GM19023 (cell line): ENCODE results near the gene SLC43A2.
"Not testable (repeated sequence)": the region's sequence is repeated elsewhere in the genome, so short reads cannot be mapped to it uniquely, and the experiment has no call there.

Experiments used
- ATAC-seq: cut with Tn5 transposase; IDR thresholded peaks from one replicate; pipeline ENCODE4 v1.9.1; 2021; ENCODE audit warnings: mild to moderate bottlenecking, moderate library complexity; ENCODE audit not compliant: unreplicated experiment

SLC43A2 gene

GRCh38 chr17:1563786-1564613, 64.6 kb downstream of the SLC43A2 start:
- no peak for ATAC-seq

DNA sequence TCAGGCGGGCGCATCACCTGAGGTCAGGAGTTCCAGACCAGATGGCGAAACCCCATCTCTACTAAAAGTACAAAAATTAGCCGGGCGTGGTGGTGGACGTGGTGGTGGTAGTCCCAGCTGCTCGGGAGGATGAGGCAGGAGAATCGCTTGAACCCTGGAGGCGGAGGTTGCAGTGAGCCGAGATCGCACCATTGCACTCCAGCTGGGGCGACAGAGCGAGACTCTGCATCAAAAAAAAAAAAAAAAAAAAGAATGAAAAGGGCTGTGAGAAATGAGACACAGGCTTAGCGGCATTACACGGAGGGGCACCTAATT, 65.2 kb downstream of the SLC43A2 start:
- ATAC-seq, result not testable (repeated sequence)

GRCh38 chr17:1562176-1562643, 66.4 kb downstream of the SLC43A2 start:
- peak; percentile 33 for ATAC-seq

GRCh38 chr17:1561420-1562175, 67.0 kb downstream of the SLC43A2 start:
- peak; percentile 22 for ATAC-seq

DNA sequence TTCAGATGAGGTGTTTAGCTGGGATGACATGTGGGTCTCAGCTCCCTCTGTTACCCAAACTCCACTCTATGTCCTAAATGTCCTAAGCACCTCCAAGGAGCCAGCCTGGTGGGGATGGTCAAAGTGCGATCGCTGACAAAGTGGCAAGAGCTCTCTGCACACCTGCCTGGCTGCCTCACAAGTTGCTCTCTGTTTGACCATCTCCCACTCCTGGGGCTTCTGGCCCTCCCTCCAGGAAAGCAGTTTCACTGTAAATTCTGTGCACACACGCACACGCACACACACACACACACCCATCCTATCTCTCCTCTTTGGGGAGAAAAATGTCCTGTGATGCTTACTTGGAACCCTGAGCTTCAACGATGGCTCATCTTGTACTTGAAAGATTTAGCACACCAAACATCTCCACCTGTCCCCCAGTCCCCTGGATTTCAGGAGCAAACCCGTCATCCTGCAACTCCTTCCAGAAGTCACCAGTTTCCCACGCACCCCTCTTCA, 67.7 kb downstream of the SLC43A2 start:
- no peak for ATAC-seq

- ATAC-seq, result no peak
Observed at GRCh38 chr17:1560101-1560857, 68.4 kb downstream of the SLC43A2 start.

- ATAC-seq, result no peak
Observed at GRCh38 chr17:1559047-1560043, 69.3 kb downstream of the SLC43A2 start.

DNA sequence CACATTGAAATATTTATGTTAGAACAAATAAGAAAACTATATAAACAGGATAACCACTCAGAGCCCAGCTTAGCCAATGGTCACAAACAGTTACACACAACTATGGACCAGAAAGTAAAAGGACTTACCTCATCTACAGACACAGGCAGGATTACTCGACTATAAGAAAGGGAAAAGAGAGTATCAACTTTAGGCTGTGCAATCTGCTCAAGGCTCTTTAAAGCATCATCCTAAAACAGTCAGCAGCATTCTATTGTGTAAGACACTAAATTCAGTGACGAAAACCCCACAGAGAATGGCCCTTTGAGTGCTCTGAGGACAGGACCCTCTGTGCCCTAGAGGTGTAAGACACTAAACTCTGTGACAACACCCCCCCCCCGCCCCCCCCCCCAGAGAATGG, 70.2 kb downstream of the SLC43A2 start:
- ATAC-seq, result no peak

- ATAC-seq, result no peak
Observed at GRCh38 chr17:1557355-1558095, 71.1 kb downstream of the SLC43A2 start.

DNA sequence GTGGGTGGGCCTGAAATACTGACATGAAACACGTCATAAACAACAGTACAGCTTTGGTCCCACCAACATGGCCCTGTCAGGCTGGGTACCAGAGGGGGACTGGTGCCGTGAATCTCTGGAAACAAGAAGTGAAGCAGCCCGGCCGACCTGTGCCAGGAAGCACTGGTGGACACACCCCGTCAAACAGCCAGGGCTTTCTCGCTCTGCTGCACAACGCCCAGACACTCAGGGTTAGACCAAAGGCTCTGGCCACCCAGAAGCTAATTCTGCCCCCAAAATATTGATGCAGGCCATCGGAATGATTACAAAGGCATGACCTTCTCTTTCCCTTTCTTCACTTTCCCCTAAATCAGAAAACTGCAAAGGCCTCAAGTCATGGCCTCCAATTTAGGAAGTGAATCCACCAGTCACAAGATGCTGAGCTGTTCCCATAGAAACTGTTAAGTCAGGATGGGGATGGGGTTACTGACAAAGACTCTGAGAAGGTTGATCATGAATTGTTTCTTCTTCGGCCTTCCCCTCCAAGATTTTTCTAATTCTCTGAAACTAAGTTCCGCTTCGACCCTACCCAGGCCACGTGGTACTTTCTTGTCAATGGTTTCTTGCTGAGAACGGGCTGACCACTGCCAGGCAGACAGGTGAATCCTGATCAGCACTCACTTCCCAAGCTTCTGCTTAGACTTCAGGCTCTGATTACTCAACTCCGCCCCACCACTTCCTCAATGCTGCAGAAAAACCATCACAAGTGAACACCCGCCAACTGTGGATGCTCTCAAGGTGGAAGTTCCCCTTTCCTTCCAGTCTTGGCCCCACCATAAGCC, 72.8 kb downstream of the SLC43A2 start:
- no peak for ATAC-seq

DNA sequence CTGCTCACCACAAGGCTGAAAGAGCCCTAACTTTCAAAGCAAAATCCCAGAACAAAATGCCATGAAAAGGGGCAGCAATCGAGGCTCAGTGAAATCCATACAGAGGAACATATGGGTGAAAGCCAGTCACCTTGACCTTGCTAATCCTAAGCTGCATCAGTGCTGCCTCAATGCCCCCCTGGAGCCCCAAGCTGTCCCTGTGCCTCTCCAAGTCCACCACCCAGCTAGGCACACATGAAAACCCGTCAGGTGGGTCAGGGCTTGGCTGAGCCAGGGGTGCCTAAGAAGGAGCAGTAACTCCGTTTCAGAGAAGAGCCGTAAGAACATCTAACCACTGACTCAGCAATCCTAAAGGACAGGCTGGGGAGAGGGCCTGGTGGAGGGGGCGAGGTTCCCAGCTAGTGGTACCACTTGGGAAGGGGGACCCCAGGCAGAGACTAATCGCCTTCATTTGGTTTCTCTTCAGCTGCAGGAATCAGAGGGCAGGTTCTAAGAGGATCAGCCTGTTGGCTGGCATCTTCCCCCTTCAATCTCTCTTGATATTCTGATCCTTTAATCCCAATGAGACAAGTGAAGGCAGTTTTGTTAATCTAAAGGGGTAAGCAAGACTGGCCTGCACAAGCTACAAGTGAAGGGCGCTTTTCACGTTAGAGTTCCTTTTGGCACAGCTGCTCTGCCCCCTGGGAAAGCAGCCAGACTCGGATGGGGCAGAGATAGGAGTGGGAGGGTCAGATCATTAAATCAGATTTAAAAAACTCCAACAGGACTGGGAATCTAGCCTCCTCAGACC, 73.7 kb downstream of the SLC43A2 start:
- no peak for ATAC-seq

- ATAC-seq, result no peak
Observed at GRCh38 chr17:1553354-1554266, 75.0 kb downstream of the SLC43A2 start.

GRCh38 chr17:1552932-1553331, 75.7 kb downstream of the SLC43A2 start:
- no peak for ATAC-seq

- ATAC-seq, result no peak
Observed at GRCh38 chr17:1551741-1552140, 76.9 kb downstream of the SLC43A2 start.

DNA sequence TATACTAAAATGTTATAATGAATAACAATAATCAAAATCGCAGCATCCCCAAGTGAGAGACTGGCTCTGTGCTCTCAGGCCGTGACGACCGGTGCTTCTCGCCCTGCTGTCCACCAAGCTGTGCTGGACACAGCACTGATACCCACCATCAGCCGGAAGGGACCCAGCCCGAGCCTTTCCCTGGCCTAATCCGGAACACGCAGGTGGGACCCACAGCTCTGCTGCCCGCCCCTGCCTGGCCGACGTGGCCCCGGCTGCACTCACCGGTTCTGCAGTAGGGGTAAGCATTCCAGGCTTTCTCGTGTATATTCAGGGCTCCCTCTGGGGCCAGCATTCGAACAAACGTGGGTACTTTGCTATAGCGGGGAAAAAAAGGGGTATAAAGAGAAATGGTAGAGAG, 80.6 kb downstream of the SLC43A2 start:
- ATAC-seq, result no peak

- no peak for ATAC-seq
Observed at GRCh38 chr17:1546292-1546922, 82.2 kb downstream of the SLC43A2 start.
